WERI-Rb-1 (cell line): ENCODE measurements around the gene MADD.

ENCODE experiments used
- DNase-seq: peaks from one replicate; pipeline ENCODE4 v3.0.0-alpha.2; 2020
- H3K27ac ChIP-seq: fragments of 250-450 bp; sonication (Bioruptor Pico); 2 replicates; pipeline ENCODE4 v1.5.1; 2020; ENCODE audit warnings: mild to moderate bottlenecking, moderate library complexity
- H3K27me3 ChIP-seq: fragments of 250-450 bp; sonication (Bioruptor Pico); 2 replicates; pipeline ENCODE4 v1.5.1; 2021; ENCODE audit warnings: mild to moderate bottlenecking, low read depth, moderate library complexity; ENCODE audit not compliant: insufficient read depth, severe bottlenecking
- H3K36me3 ChIP-seq: fragments of 250-450 bp; sonication (Bioruptor Pico); 2 replicates; pipeline ENCODE4 v1.5.1; 2020; ENCODE audit warnings: mild to moderate bottlenecking, moderate library complexity
- H3K4me3 ChIP-seq: 2 replicates; pipeline ENCODE4 v1.5.1; 2011; ENCODE audit warnings: low read depth, mild to moderate bottlenecking, control low read depth, low read length
- H3K9me3 ChIP-seq: fragments of 250-450 bp; sonication (Bioruptor Pico); 2 replicates; pipeline ENCODE4 v1.5.1; 2021; ENCODE audit warnings: mild to moderate bottlenecking, moderate library complexity; ENCODE audit not compliant: severe bottlenecking
- TF ChIP-seq, protein P1 (sequence below): IDR thresholded peaks from 2 replicates; pipeline ENCODE4 v1.5.1; 2011; ENCODE audit warnings: low read depth, mild to moderate bottlenecking, control low read depth, inconsistent platforms, low read length

The MADD gene

DNA sequence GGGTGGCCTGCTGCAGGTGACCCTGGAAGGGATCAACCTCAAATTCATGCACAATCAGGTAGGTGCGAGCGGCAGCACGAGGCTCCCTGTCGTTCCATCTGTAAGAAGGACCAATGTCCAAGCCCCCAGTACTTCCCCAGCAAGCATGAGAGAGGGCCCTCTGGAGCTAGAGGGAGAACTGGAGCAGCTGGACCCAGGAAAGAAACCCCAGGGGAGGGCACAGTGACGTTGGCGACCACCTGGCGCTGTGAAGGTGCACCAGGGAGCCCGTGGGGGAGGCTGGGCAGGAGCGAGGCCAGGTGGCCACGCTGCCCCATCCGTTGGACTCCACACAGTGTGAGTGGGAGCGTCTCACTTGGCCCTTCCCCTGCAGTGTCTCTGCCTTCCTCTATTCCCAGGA, 54.6 kb downstream of the MADD start:
- no peaks in the 10 kb centered on the region for H3K27me3 ChIP-seq
- no peak overlapping the region for H3K27ac ChIP-seq
- DNase-seq, result no peak
- H3K9me3 ChIP-seq, result no peaks in the 10 kb centered on the region
- no peak overlapping the region for H3K4me3 ChIP-seq
- TF ChIP-seq, protein P1, sequence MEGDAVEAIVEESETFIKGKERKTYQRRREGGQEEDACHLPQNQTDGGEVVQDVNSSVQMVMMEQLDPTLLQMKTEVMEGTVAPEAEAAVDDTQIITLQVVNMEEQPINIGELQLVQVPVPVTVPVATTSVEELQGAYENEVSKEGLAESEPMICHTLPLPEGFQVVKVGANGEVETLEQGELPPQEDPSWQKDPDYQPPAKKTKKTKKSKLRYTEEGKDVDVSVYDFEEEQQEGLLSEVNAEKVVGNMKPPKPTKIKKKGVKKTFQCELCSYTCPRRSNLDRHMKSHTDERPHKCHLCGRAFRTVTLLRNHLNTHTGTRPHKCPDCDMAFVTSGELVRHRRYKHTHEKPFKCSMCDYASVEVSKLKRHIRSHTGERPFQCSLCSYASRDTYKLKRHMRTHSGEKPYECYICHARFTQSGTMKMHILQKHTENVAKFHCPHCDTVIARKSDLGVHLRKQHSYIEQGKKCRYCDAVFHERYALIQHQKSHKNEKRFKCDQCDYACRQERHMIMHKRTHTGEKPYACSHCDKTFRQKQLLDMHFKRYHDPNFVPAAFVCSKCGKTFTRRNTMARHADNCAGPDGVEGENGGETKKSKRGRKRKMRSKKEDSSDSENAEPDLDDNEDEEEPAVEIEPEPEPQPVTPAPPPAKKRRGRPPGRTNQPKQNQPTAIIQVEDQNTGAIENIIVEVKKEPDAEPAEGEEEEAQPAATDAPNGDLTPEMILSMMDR, result no peak
- H3K36me3 ChIP-seq, result peaks cover 68% of the 10 kb centered on the region

- H3K36me3 ChIP-seq, result peaks cover 68% of the 10 kb centered on the region
These were observed 55.5 kb downstream of the MADD start for GRCh38 chr11:47325271-47326041.

DNA sequence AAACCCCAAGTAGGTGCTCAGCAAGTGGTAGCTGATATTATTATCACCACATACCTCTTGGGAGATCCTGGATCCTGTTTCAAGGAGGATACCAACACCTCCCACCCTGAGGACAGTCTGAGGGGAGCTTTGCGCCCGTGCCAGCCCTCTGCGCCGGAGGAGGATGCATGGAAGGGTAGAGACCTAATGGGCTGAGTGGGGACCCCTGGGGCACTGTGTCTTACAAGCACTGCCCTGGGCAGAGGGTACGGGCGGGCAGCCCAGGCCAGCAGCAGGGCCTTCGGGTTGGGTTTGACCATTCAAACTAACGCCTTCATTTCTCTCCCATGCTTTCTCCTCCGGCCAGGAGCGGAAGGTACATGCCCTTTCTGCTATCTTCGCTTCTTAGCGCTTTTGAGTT, 56.3 kb downstream of the MADD start:
- Histone ChIP-seq H3K4me3 (no peak overlapping the region), H3K9me3 (no peaks in the 10 kb centered on the region), H3K36me3 (peaks cover 61% of the 10 kb centered on the region), H3K27ac (no peak overlapping the region), H3K27me3 (no peaks in the 10 kb centered on the region)
- TF ChIP-seq, protein P1, result no peak
- DNase-seq, result no peak

More at GRCh38 chr11:47325271-47326041, 55.5 kb downstream of the MADD start:
- H3K27ac ChIP-seq, result no peak overlapping the region
- H3K4me3 ChIP-seq, result no peak overlapping the region
- H3K27me3 ChIP-seq, result no peaks in the 10 kb centered on the region
- DNase-seq, result no peak
- TF ChIP-seq, protein P1, result no peak
- H3K9me3 ChIP-seq, result no peaks in the 10 kb centered on the region

DNA sequence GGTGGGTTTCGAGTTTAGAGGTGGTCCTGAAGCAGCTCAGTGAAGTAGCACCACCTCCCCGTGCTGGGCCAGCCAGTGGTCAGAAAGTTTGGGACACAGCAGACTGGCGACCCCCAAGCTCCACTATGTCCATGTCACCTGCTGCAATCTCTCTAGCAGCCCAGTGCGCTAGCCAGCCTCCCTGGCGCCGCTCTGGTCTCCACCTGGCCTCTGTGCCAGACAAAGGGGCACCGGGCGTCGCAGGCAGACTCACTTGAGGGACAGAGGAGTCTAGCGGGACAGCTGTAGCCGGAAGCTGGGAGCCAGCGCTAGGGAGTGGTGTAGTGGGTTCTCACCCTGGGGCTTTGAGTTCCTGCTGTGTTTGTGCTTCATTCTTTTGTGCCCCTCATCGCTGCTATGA, 57.1 kb downstream of the MADD start:
- no peak for DNase-seq
- H3K36me3 ChIP-seq, result peaks cover 52% of the 10 kb centered on the region
- TF ChIP-seq, protein P1, result no peak
- no peak overlapping the region for H3K27ac ChIP-seq
- H3K27me3 ChIP-seq, result no peaks in the 10 kb centered on the region
- H3K4me3 ChIP-seq, result no peak overlapping the region
- no peaks in the 10 kb centered on the region for H3K9me3 ChIP-seq

- no peaks in the 10 kb centered on the region for H3K9me3 ChIP-seq
- DNase-seq, result no peak
- H3K27ac ChIP-seq, result no peak overlapping the region
- peaks cover 43% of the 10 kb centered on the region for H3K36me3 ChIP-seq
- no peaks in the 10 kb centered on the region for H3K27me3 ChIP-seq
- TF ChIP-seq, protein P1, result no peak
- H3K4me3 ChIP-seq, result no peak overlapping the region
These were observed 58.0 kb downstream of the MADD start for GRCh38 chr11:47327949-47328348.
